ENCODE data around the gene GRIN1.

DNA sequence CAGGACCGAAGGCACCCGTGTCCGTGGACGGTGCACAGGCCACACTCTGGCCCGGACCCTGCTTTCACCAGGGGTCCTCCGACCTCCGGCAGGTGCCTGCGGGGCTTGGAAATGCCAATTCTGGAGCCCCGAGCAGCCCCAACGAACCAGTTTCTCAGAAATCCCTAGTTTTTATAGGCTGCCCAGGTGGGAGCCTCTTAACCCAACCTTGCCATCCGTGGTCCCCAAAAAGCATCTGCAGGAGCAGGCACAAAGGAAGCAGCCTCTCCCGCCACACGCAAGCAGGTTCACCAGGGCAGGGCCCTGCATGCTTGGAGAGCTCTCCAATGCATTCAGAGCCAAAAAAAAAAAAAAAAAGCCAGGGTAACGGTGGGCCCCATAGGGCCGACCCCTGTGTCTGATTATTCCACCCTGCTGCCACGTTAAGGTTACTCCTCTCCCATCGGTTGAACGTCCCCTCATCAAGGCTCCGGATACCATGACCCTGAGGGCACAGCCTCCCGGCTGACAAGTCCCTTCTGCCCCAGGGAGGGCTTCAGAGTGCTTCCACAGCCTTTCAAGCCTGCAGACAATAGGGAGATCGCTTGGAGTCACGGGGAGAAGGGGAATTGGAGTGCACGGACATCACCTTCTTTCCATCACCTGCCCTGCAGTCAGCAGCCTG lies 62.4 kb downstream of the GRIN1 start:
- TF ChIP-seq, protein P1, sequence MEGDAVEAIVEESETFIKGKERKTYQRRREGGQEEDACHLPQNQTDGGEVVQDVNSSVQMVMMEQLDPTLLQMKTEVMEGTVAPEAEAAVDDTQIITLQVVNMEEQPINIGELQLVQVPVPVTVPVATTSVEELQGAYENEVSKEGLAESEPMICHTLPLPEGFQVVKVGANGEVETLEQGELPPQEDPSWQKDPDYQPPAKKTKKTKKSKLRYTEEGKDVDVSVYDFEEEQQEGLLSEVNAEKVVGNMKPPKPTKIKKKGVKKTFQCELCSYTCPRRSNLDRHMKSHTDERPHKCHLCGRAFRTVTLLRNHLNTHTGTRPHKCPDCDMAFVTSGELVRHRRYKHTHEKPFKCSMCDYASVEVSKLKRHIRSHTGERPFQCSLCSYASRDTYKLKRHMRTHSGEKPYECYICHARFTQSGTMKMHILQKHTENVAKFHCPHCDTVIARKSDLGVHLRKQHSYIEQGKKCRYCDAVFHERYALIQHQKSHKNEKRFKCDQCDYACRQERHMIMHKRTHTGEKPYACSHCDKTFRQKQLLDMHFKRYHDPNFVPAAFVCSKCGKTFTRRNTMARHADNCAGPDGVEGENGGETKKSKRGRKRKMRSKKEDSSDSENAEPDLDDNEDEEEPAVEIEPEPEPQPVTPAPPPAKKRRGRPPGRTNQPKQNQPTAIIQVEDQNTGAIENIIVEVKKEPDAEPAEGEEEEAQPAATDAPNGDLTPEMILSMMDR (conservative IDR thresholded peaks at IDR 0.05; ENCODE audit: low read length), result no peak
- no peak for TF ChIP-seq EZH2phosphoT487 (IDR thresholded peaks at IDR 0.05; ENCODE audit: borderline replicate concordance, low read depth, low read length)
